ENCODE data around the gene PLS3.
"Not testable (repeated sequence)": the region's sequence is repeated elsewhere in the genome, so short reads cannot be mapped to it uniquely, and the experiment has no call there.

Gene PLS3, protein sequence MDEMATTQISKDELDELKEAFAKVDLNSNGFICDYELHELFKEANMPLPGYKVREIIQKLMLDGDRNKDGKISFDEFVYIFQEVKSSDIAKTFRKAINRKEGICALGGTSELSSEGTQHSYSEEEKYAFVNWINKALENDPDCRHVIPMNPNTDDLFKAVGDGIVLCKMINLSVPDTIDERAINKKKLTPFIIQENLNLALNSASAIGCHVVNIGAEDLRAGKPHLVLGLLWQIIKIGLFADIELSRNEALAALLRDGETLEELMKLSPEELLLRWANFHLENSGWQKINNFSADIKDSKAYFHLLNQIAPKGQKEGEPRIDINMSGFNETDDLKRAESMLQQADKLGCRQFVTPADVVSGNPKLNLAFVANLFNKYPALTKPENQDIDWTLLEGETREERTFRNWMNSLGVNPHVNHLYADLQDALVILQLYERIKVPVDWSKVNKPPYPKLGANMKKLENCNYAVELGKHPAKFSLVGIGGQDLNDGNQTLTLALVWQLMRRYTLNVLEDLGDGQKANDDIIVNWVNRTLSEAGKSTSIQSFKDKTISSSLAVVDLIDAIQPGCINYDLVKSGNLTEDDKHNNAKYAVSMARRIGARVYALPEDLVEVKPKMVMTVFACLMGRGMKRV

DNA sequence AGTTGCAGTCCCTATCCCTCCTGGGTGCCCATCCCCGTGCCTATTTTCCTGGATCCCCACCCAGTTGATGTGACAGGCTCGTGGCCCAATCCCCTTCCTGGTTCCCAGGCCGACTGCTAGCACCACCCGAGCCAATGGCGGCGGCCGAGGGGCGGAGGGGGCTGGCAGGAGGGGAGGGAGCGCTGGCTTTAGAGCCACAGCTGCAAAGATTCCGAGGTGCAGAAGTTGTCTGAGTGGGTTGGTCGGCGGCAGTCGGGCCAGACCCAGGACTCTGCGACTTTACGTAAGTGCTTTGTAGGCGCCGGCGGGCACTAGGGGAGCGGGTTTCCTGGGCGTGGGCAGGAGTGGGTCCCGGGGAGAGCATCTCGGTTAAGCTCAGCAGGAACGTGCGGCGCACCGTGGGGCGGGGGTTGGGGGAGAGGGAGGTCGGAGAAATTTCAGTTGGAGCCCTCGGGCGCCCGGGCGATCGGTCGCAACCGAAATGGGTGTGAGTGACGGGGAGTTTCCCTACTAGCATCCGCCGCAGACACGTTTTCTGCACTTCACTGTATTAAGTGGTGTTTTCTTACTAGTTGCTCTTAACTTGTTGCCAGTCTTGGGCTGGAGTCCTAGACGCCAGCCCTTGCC is at the start of gene PLS3:
Gene PLS3, plus strand, starts transcription at position 197 of the 627 bp plus-strand sequence. CDS start 49,077 bp downstream, outside the sequence.
- no peak for DNase-seq (ENCODE audit: extremely low read depth in 1 of 2, low read depth in 1 of 2)

- DNase-seq (ENCODE audit: extremely low read depth in 1 of 2, low read depth in 1 of 2), result no peak
Measured at GRCh38 chrX:115518113-115518512, 42.9 kb upstream of the PLS3 start.

DNA sequence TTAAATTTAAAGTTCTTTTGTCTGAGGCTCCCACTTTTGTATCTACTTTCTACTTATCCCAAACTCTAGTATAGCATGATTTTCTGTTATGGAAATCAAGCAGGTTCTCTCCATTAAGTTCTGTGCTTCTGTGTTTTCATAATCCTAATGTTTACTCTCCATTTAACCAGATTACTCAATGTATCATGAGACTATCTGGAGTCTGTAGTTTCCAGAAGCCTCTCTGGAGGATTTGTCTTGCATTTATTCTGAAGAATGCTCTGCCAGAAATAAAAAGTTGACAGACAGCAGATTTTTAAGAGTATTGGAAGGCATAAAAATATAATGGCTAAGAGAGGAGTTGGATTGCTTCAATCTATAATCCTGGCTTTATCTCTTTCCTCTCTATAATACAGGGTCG is 39.2 kb upstream of the PLS3 start:
- no peak for DNase-seq (ENCODE audit: extremely low read depth in 1 of 2, low read depth in 1 of 2)

GRCh38 chrX:115522952-115523351 is 38.0 kb upstream of the PLS3 start:
- DNase-seq (ENCODE audit: extremely low read depth in 1 of 2, low read depth in 1 of 2), result no peak

GRCh38 chrX:115525486-115525885 is 35.5 kb upstream of the PLS3 start:
- DNase-seq (ENCODE audit: extremely low read depth in 1 of 2, low read depth in 1 of 2), result no peak

- DNase-seq (ENCODE audit: extremely low read depth in 1 of 2, low read depth in 1 of 2), result no peak
Measured at GRCh38 chrX:115531818-115532403, 29.1 kb upstream of the PLS3 start.

DNA sequence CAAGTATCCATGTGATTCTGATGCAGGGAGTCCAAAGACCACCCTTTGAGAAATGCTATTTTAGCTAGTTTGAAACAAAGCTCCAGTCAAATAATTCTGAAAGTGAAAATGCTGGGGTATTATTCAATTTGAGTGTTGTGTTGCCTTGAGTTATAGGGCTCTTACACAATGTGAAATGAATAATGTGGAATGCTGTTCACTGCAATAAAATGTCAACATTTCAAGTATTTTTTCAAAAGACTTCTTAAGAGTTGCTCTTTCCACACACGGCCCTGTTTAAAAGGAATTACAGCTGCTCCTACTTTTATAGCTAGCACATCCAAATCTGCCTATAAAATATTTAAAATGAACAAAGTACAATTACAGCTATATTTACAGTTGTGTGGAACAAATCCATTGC is 27.5 kb upstream of the PLS3 start:
- no peak for DNase-seq (ENCODE audit: extremely low read depth in 1 of 2, low read depth in 1 of 2)

GRCh38 chrX:115534383-115534782 is 26.6 kb upstream of the PLS3 start:
- no peak for DNase-seq (ENCODE audit: extremely low read depth in 1 of 2, low read depth in 1 of 2)

DNA sequence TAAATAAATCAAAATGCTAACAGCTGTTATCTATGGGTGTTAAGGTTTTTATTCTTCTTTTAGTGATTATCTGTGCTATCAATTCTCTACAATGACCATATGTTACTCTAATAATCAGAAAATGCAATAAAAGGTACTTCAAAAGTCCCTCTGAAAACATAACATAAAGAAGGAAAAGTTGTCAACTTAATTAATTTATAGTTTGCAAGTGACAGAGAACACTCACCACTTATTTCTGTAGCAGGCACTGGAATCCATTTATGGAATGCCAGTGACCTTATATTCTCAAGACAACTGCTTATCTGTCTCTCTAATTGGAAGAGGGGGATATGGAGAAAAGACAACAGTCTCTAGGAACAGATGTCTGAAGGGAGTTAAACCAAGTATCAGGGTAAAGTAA is 25.6 kb upstream of the PLS3 start:
- no peak for DNase-seq (ENCODE audit: extremely low read depth in 1 of 2, low read depth in 1 of 2)

DNA sequence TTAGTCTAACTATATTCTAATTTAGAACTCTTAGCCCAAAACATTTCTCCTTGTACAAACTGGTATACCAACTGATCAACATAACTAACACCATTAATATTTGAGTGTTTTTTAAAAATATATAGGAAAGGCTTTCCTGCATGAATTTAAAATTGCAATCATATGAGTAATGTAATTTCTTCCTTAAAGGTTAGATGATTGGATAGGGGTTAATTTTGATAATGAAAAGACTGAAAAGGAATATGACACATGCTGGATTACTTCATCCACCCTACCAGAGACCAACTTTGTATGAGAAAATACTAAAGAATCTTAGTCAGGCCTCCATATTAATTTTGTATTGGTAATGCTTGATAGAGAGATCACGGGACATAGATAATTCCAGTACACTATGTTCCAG is 25.1 kb upstream of the PLS3 start:
- DNase-seq (ENCODE audit: extremely low read depth in 1 of 2, low read depth in 1 of 2), result no peak

- DNase-seq (ENCODE audit: extremely low read depth in 1 of 2, low read depth in 1 of 2), result no peak
Measured at GRCh38 chrX:115539841-115540240, 21.1 kb upstream of the PLS3 start.

DNA sequence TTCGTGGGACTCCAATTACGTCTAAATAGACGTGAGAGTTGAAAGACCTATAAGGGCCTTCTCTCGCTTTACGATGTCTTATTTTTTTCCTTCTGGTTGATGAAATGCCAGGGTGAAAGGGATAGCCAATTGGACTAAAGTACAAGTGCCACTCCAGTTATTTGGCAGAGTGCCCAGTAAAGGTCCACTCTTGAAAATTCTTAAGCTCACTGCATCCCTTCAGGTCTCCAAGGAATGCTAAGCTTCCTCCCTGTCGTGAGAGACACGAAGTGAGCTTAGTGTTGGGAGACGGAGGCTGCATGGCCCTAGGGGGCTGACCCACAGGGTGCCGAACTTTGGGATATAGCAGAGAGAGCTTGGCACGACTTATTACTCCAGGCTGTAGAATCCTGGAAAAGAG is 19.9 kb upstream of the PLS3 start:
- DNase-seq (ENCODE audit: extremely low read depth in 1 of 2, low read depth in 1 of 2), result not testable (repeated sequence)

GRCh38 chrX:115547448-115547847 is 13.5 kb upstream of the PLS3 start:
- no peak for DNase-seq (ENCODE audit: extremely low read depth in 1 of 2, low read depth in 1 of 2)

GRCh38 chrX:115549008-115549407 is 12.0 kb upstream of the PLS3 start:
- no peak for DNase-seq (ENCODE audit: extremely low read depth in 1 of 2, low read depth in 1 of 2)

- no peak for DNase-seq (ENCODE audit: extremely low read depth in 1 of 2, low read depth in 1 of 2)
Measured at GRCh38 chrX:115553171-115553570, 7.8 kb upstream of the PLS3 start.

GRCh38 chrX:115559672-115560071 is 1.3 kb upstream of the PLS3 start:
- DNase-seq (ENCODE audit: extremely low read depth in 1 of 2, low read depth in 1 of 2), result no peak

- no peak for DNase-seq (ENCODE audit: extremely low read depth in 1 of 2, low read depth in 1 of 2)
Measured at GRCh38 chrX:115560211-115560977, 580 bp upstream of the PLS3 start.

- DNase-seq (ENCODE audit: extremely low read depth in 1 of 2, low read depth in 1 of 2), result no peak
Measured at GRCh38 chrX:115561605-115562479, 868 bp downstream of the PLS3 start.

DNA sequence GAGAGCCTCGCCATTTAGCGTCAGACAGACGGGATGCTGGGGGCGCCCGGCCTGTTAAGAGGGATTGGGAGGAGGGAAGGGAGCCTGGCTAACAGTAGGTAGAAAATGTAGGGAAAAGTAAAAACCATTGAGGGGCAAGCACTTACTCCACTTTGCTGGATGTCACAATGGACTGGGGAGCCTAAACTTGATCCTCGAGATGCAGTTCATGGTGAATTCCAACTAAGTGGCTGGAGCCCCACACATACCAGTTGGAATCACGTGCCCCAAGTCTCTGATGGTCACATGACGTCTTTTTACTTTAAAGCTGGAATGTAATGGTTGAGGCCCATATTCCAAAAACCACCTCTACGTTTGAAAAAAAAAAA is 1.5 kb downstream of the PLS3 start:
- no peak for DNase-seq (ENCODE audit: extremely low read depth in 1 of 2, low read depth in 1 of 2)

GRCh38 chrX:115563633-115564162 is 2.7 kb downstream of the PLS3 start:
- no peak for DNase-seq (ENCODE audit: extremely low read depth in 1 of 2, low read depth in 1 of 2)
